Measurements from ENCODE around the gene HS6ST2.
A peak's percentile ranks its signal among the peaks of the same experiment; 100 is the strongest.

HS6ST2 gene

GRCh38 chrX:132624466-132624865 is 334.0 kb downstream of the HS6ST2 start:
- no peaks in the 10 kb centered on the region for H3K36me3 ChIP-seq (ENCODE audit: control insufficient read depth, insufficient read depth, low read length)
- no peak overlapping the region for H3K23ac ChIP-seq (ENCODE audit: low read length)
- WGBS (ENCODE audit: extremely low coverage, insufficient coverage, low lambda C conversion rate), result no CpG with 5 or more reads among the region's 5 CpGs
- H3K4ac ChIP-seq (ENCODE audit: low read depth, low read length), result no peak overlapping the region
- no peak overlapping the region for H2BK120ac ChIP-seq (ENCODE audit: low read depth, low read length)
- H2AK5ac ChIP-seq (ENCODE audit: low read length), result no peak overlapping the region
- no peaks in the 10 kb centered on the region for H3K4me1 ChIP-seq (ENCODE audit: control insufficient read depth, low read depth, low read length)
- H3K27ac ChIP-seq (ENCODE audit: low read depth, low read length), result no peak overlapping the region
- H3K56ac ChIP-seq (ENCODE audit: low read length), result no peak overlapping the region
- no peak overlapping the region for H3K9ac ChIP-seq (ENCODE audit: low read length)
- H3K4me3 ChIP-seq (ENCODE audit: low read length), result no peak overlapping the region
- no peaks in the 10 kb centered on the region for H3K79me2 ChIP-seq (ENCODE audit: control insufficient read depth, insufficient read depth, low read length)
- no peak overlapping the region for H3K4me2 ChIP-seq (ENCODE audit: low read length)
- no peak overlapping the region for H4K8ac ChIP-seq (ENCODE audit: low read depth, low read length)
- no peaks in the 10 kb centered on the region for H3K79me1 ChIP-seq (ENCODE audit: low read length)
- no peak overlapping the region for H4K5ac ChIP-seq (ENCODE audit: low read length)
- no peak for DNase-seq
- H3K18ac ChIP-seq (ENCODE audit: low read length), result no peak overlapping the region
- no peaks in the 10 kb centered on the region for H3K27me3 ChIP-seq (ENCODE audit: insufficient read depth, low read length, poor library complexity)
- H2BK15ac ChIP-seq (replicated peaks; ENCODE audit: low read depth), result no peak overlapping the region
- no peak overlapping the region for H2BK5ac ChIP-seq (ENCODE audit: low read length)

- Histone ChIP-seq H2BK120ac (ENCODE audit: low read depth, low read length) (no peak overlapping the region), H3K27me3 (ENCODE audit: insufficient read depth, low read length, poor library complexity) (no peaks in the 10 kb centered on the region), H2BK5ac (ENCODE audit: low read length) (no peak overlapping the region), H3K9ac (ENCODE audit: low read length) (no peak overlapping the region), H3K4me3 (ENCODE audit: low read length) (no peak overlapping the region), H3K4me1 (ENCODE audit: control insufficient read depth, low read depth, low read length) (no peaks in the 10 kb centered on the region), H2AK5ac (ENCODE audit: low read length) (no peak overlapping the region), H3K27ac (ENCODE audit: low read depth, low read length) (no peak overlapping the region), H3K79me1 (ENCODE audit: low read length) (no peaks in the 10 kb centered on the region), H3K23ac (ENCODE audit: low read length) (no peak overlapping the region), H4K8ac (ENCODE audit: low read depth, low read length) (no peak overlapping the region), H3K56ac (ENCODE audit: low read length) (no peak overlapping the region), H4K5ac (ENCODE audit: low read length) (no peak overlapping the region), H3K18ac (ENCODE audit: low read length) (no peak overlapping the region), H3K4ac (ENCODE audit: low read depth, low read length) (no peak overlapping the region), H3K36me3 (ENCODE audit: control insufficient read depth, insufficient read depth, low read length) (no peaks in the 10 kb centered on the region), H3K79me2 (ENCODE audit: control insufficient read depth, insufficient read depth, low read length) (no peaks in the 10 kb centered on the region), H3K4me2 (ENCODE audit: low read length) (no peak overlapping the region), H2BK15ac (replicated peaks; ENCODE audit: low read depth) (no peak overlapping the region)
- no CpG with 5 or more reads among the region's 3 CpGs for WGBS (ENCODE audit: extremely low coverage, insufficient coverage, low lambda C conversion rate)
- no peak for DNase-seq
Measured at GRCh38 chrX:132623942-132624341, 334.5 kb downstream of the HS6ST2 start.

- Histone ChIP-seq H3K79me2 (ENCODE audit: control insufficient read depth, insufficient read depth, low read length) (no peaks in the 10 kb centered on the region), H3K4me2 (ENCODE audit: low read length) (no peak overlapping the region), H3K4me3 (ENCODE audit: low read length) (no peak overlapping the region), H3K27me3 (ENCODE audit: insufficient read depth, low read length, poor library complexity) (no peaks in the 10 kb centered on the region), H3K4me1 (ENCODE audit: control insufficient read depth, low read depth, low read length) (no peaks in the 10 kb centered on the region), H3K56ac (ENCODE audit: low read length) (no peak overlapping the region), H2BK15ac (replicated peaks; ENCODE audit: low read depth) (no peak overlapping the region), H3K23ac (ENCODE audit: low read length) (no peak overlapping the region), H2AK5ac (ENCODE audit: low read length) (no peak overlapping the region), H2BK5ac (ENCODE audit: low read length) (no peak overlapping the region), H3K9ac (ENCODE audit: low read length) (no peak overlapping the region), H4K5ac (ENCODE audit: low read length) (no peak overlapping the region), H3K4ac (ENCODE audit: low read depth, low read length) (no peak overlapping the region), H4K8ac (ENCODE audit: low read depth, low read length) (no peak overlapping the region), H3K79me1 (ENCODE audit: low read length) (no peaks in the 10 kb centered on the region), H2BK120ac (ENCODE audit: low read depth, low read length) (no peak overlapping the region), H3K27ac (ENCODE audit: low read depth, low read length) (no peak overlapping the region), H3K18ac (ENCODE audit: low read length) (no peak overlapping the region), H3K36me3 (ENCODE audit: control insufficient read depth, insufficient read depth, low read length) (no peaks in the 10 kb centered on the region)
- WGBS (ENCODE audit: extremely low coverage, insufficient coverage, low lambda C conversion rate), result 100% methylated on average over 1 of the region's 2 CpGs
- DNase-seq, result no peak
Measured at GRCh38 chrX:132623300-132623699, 335.1 kb downstream of the HS6ST2 start.

GRCh38 chrX:132622130-132622529 is 336.3 kb downstream of the HS6ST2 start:
- H3K56ac ChIP-seq (ENCODE audit: low read length), result no peak overlapping the region

GRCh38 chrX:132618810-132619209 is 339.6 kb downstream of the HS6ST2 start:
- H4K5ac ChIP-seq (ENCODE audit: low read length), result no peak overlapping the region

More at GRCh38 chrX:132622130-132622529, 336.3 kb downstream of the HS6ST2 start:
- H3K36me3 ChIP-seq (ENCODE audit: control insufficient read depth, insufficient read depth, low read length), result no peaks in the 10 kb centered on the region
- WGBS (ENCODE audit: extremely low coverage, insufficient coverage, low lambda C conversion rate), result no CpG with 5 or more reads among the region's 4 CpGs
- H3K4ac ChIP-seq (ENCODE audit: low read depth, low read length), result no peak overlapping the region
- H3K79me2 ChIP-seq (ENCODE audit: control insufficient read depth, insufficient read depth, low read length), result no peaks in the 10 kb centered on the region
- no peaks in the 10 kb centered on the region for H3K79me1 ChIP-seq (ENCODE audit: low read length)
- no peak overlapping the region for H2BK15ac ChIP-seq (replicated peaks; ENCODE audit: low read depth)
- H4K8ac ChIP-seq (ENCODE audit: low read depth, low read length), result no peak overlapping the region
- H3K27ac ChIP-seq (ENCODE audit: low read depth, low read length), result no peak overlapping the region
- H2BK120ac ChIP-seq (ENCODE audit: low read depth, low read length), result no peak overlapping the region
- no peaks in the 10 kb centered on the region for H3K27me3 ChIP-seq (ENCODE audit: insufficient read depth, low read length, poor library complexity)
- H3K4me2 ChIP-seq (ENCODE audit: low read length), result no peak overlapping the region
- H3K23ac ChIP-seq (ENCODE audit: low read length), result no peak overlapping the region
- H2BK5ac ChIP-seq (ENCODE audit: low read length), result no peak overlapping the region
- no peaks in the 10 kb centered on the region for H3K4me1 ChIP-seq (ENCODE audit: control insufficient read depth, low read depth, low read length)
- no peak overlapping the region for H4K5ac ChIP-seq (ENCODE audit: low read length)
- no peak overlapping the region for H3K9ac ChIP-seq (ENCODE audit: low read length)
- H3K4me3 ChIP-seq (ENCODE audit: low read length), result no peak overlapping the region
- no peak overlapping the region for H3K18ac ChIP-seq (ENCODE audit: low read length)
- H2AK5ac ChIP-seq (ENCODE audit: low read length), result no peak overlapping the region
- peak; percentile 20 for DNase-seq

GRCh38 chrX:132615391-132616131 is 342.9 kb downstream of the HS6ST2 start:
- Histone ChIP-seq H2BK5ac (ENCODE audit: low read length) (no peak overlapping the region), H3K18ac (ENCODE audit: low read length) (no peak overlapping the region), H3K4ac (ENCODE audit: low read depth, low read length) (no peak overlapping the region), H2BK15ac (replicated peaks; ENCODE audit: low read depth) (no peak overlapping the region), H3K4me1 (ENCODE audit: control insufficient read depth, low read depth, low read length) (no peaks in the 10 kb centered on the region), H3K27ac (ENCODE audit: low read depth, low read length) (no peak overlapping the region), H4K8ac (ENCODE audit: low read depth, low read length) (no peak overlapping the region), H3K79me1 (ENCODE audit: low read length) (no peaks in the 10 kb centered on the region), H3K4me2 (ENCODE audit: low read length) (no peak overlapping the region), H4K5ac (ENCODE audit: low read length) (no peak overlapping the region), H2AK5ac (ENCODE audit: low read length) (no peak overlapping the region), H3K4me3 (ENCODE audit: low read length) (no peak overlapping the region), H3K79me2 (ENCODE audit: control insufficient read depth, insufficient read depth, low read length) (no peaks in the 10 kb centered on the region), H3K23ac (ENCODE audit: low read length) (no peak overlapping the region), H3K27me3 (ENCODE audit: insufficient read depth, low read length, poor library complexity) (no peaks in the 10 kb centered on the region), H3K56ac (ENCODE audit: low read length) (no peak overlapping the region), H2BK120ac (ENCODE audit: low read depth, low read length) (no peak overlapping the region), H3K9ac (ENCODE audit: low read length) (no peak overlapping the region), H3K36me3 (ENCODE audit: control insufficient read depth, insufficient read depth, low read length) (no peaks in the 10 kb centered on the region)
- peak; percentile 70 for DNase-seq
- WGBS (ENCODE audit: extremely low coverage, insufficient coverage, low lambda C conversion rate), result no CpG with 5 or more reads among the region's 4 CpGs

More at GRCh38 chrX:132618810-132619209, 339.6 kb downstream of the HS6ST2 start:
- Histone ChIP-seq H3K23ac (ENCODE audit: low read length) (no peak overlapping the region), H4K8ac (ENCODE audit: low read depth, low read length) (no peak overlapping the region), H3K56ac (ENCODE audit: low read length) (no peak overlapping the region), H3K4me2 (ENCODE audit: low read length) (no peak overlapping the region), H3K79me1 (ENCODE audit: low read length) (no peaks in the 10 kb centered on the region), H2BK120ac (ENCODE audit: low read depth, low read length) (no peak overlapping the region), H3K4me3 (ENCODE audit: low read length) (no peak overlapping the region), H2AK5ac (ENCODE audit: low read length) (no peak overlapping the region), H3K9ac (ENCODE audit: low read length) (no peak overlapping the region), H3K18ac (ENCODE audit: low read length) (no peak overlapping the region), H3K27me3 (ENCODE audit: insufficient read depth, low read length, poor library complexity) (no peaks in the 10 kb centered on the region), H3K36me3 (ENCODE audit: control insufficient read depth, insufficient read depth, low read length) (no peaks in the 10 kb centered on the region), H2BK5ac (ENCODE audit: low read length) (no peak overlapping the region), H3K4me1 (ENCODE audit: control insufficient read depth, low read depth, low read length) (no peaks in the 10 kb centered on the region), H3K27ac (ENCODE audit: low read depth, low read length) (no peak overlapping the region), H3K79me2 (ENCODE audit: control insufficient read depth, insufficient read depth, low read length) (no peaks in the 10 kb centered on the region), H2BK15ac (replicated peaks; ENCODE audit: low read depth) (no peak overlapping the region), H3K4ac (ENCODE audit: low read depth, low read length) (no peak overlapping the region)
- no peak for DNase-seq
- no CpG with 5 or more reads among the region's 3 CpGs for WGBS (ENCODE audit: extremely low coverage, insufficient coverage, low lambda C conversion rate)
